Ishikawa (cell line): ENCODE results near the gene MARCKSL1.

Source experiments
- CEBPB ChIP-seq: IDR thresholded peaks from 2 replicates; pipeline ENCODE4 v1.6.1; 2012
- CREB1 ChIP-seq: IDR thresholded peaks from 2 replicates; pipeline ENCODE4 v1.6.1; 2012; ENCODE audit warnings: low read depth
- EGR1 ChIP-seq: IDR thresholded peaks from 2 replicates; pipeline ENCODE4 v1.6.1; 2012
- EP300 ChIP-seq: IDR thresholded peaks from 2 replicates; pipeline ENCODE4 v1.6.1; 2012; ENCODE audit warnings: borderline replicate concordance
- FOXM1 ChIP-seq: IDR thresholded peaks from 2 replicates; pipeline ENCODE4 v1.6.1; 2012; ENCODE audit warnings: low read depth, borderline replicate concordance
- MAX ChIP-seq: IDR thresholded peaks from 2 replicates; pipeline ENCODE4 v1.6.1; 2012
- NFIC ChIP-seq: IDR thresholded peaks from 2 replicates; pipeline ENCODE4 v1.6.1; 2012
- RAD21 ChIP-seq: IDR thresholded peaks from 2 replicates; pipeline ENCODE4 v1.6.1; 2012; ENCODE audit warnings: low read depth
- TAF1 ChIP-seq: IDR thresholded peaks from 2 replicates; pipeline ENCODE4 v1.6.1; 2012; ENCODE audit warnings: low read depth, mild to moderate bottlenecking
- TEAD4 ChIP-seq: IDR thresholded peaks from 2 replicates; pipeline ENCODE4 v1.6.1; 2012
- YY1 ChIP-seq: IDR thresholded peaks from 2 replicates; pipeline ENCODE4 v1.6.1; 2012; ENCODE audit warnings: low read depth
- TF ChIP-seq, protein P1 (sequence below): IDR thresholded peaks from 2 replicates; pipeline ENCODE4 v1.6.1; 2012; ENCODE audit warnings: low read depth, mild to moderate bottlenecking

GRCh38 chr1:32299327-32299726 is 36.7 kb downstream of the MARCKSL1 start:
- TF ChIP-seq NFIC (no peak), CREB1 (no peak), EP300 (no peak), TAF1 (no peak), YY1 (no peak), RAD21 (no peak), MAX (no peak), FOXM1 (no peak), TEAD4 (no peak), EGR1 (no peak), CEBPB (no peak)
- TF ChIP-seq, protein P1, sequence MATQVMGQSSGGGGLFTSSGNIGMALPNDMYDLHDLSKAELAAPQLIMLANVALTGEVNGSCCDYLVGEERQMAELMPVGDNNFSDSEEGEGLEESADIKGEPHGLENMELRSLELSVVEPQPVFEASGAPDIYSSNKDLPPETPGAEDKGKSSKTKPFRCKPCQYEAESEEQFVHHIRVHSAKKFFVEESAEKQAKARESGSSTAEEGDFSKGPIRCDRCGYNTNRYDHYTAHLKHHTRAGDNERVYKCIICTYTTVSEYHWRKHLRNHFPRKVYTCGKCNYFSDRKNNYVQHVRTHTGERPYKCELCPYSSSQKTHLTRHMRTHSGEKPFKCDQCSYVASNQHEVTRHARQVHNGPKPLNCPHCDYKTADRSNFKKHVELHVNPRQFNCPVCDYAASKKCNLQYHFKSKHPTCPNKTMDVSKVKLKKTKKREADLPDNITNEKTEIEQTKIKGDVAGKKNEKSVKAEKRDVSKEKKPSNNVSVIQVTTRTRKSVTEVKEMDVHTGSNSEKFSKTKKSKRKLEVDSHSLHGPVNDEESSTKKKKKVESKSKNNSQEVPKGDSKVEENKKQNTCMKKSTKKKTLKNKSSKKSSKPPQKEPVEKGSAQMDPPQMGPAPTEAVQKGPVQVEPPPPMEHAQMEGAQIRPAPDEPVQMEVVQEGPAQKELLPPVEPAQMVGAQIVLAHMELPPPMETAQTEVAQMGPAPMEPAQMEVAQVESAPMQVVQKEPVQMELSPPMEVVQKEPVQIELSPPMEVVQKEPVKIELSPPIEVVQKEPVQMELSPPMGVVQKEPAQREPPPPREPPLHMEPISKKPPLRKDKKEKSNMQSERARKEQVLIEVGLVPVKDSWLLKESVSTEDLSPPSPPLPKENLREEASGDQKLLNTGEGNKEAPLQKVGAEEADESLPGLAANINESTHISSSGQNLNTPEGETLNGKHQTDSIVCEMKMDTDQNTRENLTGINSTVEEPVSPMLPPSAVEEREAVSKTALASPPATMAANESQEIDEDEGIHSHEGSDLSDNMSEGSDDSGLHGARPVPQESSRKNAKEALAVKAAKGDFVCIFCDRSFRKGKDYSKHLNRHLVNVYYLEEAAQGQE: no peak
